Endothelial cell of umbilical vein (primary cell): Measurements from ENCODE around the gene TRPC4AP. TPM values are rescaled to one million over a fixed set of nuclear protein-coding genes. Genes with fewer than 3 reads are reported as not detected.

Experiments
- BruUV-seq: library from RNA; stranded (reverse); fragments of 400-500 nt; replicated peaks from 2 replicates; lab custom pipeline; 2021; lab: Mats Ljungman, UMichigan
- CTCF ChIA-PET: fragments of 300-600, 350-600 bp; sonication (Branson Sonifier 250); formaldehyde crosslinking; loops from one replicate; lab custom pipeline; 2021; ENCODE audit warnings: antibody characterized with exemption, inconsistent platforms; lab: Charles Lee
- POLR2A ChIA-PET: fragments of 300-600, 350-600 bp; sonication (Branson Sonifier 250); formaldehyde crosslinking; loops from one replicate; lab custom pipeline; 2021; ENCODE audit warnings: antibody characterized with exemption, inconsistent platforms; lab: Charles Lee
- DNase-seq: peaks from one replicate; pipeline ENCODE4 v3.0.0-alpha.2; 2011; ENCODE audit warnings: low read depth, low spot score
- FAIRE-seq: peaks from 2 replicates; lab custom pipeline; 2011; peaks lifted over from hg19 to GRCh38; lab: Jason Lieb, UNC
- H2AFZ ChIP-seq: 2 replicates; pipeline ENCODE4 v1.6.0; 2012; ENCODE audit warnings: low read depth, low read length, control low read depth, inconsistent platforms
- H3K27ac ChIP-seq: 2 replicates; pipeline ENCODE4 v1.5.1; 2011; ENCODE audit warnings: low read depth, mild to moderate bottlenecking, control low read depth, low read length, moderate library complexity; ENCODE audit not compliant: insufficient read depth
- H3K27me3 ChIP-seq, 2 experiments: 2 replicates each; pipeline versions ENCODE4 v1.6.0 to v1.6.1; 2011; ENCODE audit warnings: low read length in 2 of 2, mixed read lengths in 1 of 2; ENCODE audit not compliant: control insufficient read depth in 2 of 2, insufficient read depth in 2 of 2
- H3K36me3 ChIP-seq, 2 experiments: 2 replicates in 1 of 2; 3 replicates in 1 of 2; pipeline ENCODE4 v1.5.1; 2011; ENCODE audit warnings: low read length in 2 of 2, mild to moderate bottlenecking in 1 of 2, moderate library complexity in 1 of 2; ENCODE audit not compliant: control insufficient read depth in 2 of 2, insufficient read depth in 2 of 2; ENCODE audit errors: extremely low read depth in 1 of 2
- H3K4me1 ChIP-seq: 3 replicates; pipeline ENCODE4 v1.5.1; 2011; ENCODE audit warnings: mild to moderate bottlenecking, low read length; ENCODE audit not compliant: control insufficient read depth, insufficient read depth; ENCODE audit errors: extremely low read depth
- H3K4me2 ChIP-seq: 2 replicates; pipeline ENCODE4 v1.6.1; 2011; ENCODE audit warnings: low read length, control low read depth, mixed read lengths; ENCODE audit not compliant: insufficient read depth
- H3K4me3 ChIP-seq, 3 experiments: fragments of 200-600 bp in 1 of 3; sonication (generic), shearing (Covaris generic) in 1 of 3; replicated peaks in 1 of 3; 2 replicates each; pipeline ENCODE4 v1.5.1; 2011 to 2016; ENCODE audit warnings: control low read depth in 3 of 3, low read length in 3 of 3, mild to moderate bottlenecking in 2 of 3, inconsistent platforms in 1 of 3, low read depth in 1 of 3, moderate library complexity in 1 of 3; ENCODE audit not compliant: insufficient read depth in 1 of 3
- H3K79me2 ChIP-seq: 2 replicates; pipeline ENCODE4 v1.6.0; 2012; ENCODE audit warnings: low read length, inconsistent platforms; ENCODE audit not compliant: control insufficient read depth, insufficient read depth
- H3K9ac ChIP-seq: replicated peaks from 2 replicates; pipeline ENCODE3; 2011; ENCODE audit warnings: low read length, control low read depth; ENCODE audit not compliant: insufficient read depth; ENCODE audit errors: extremely low read depth
- H3K9me1 ChIP-seq: replicated peaks from 3 replicates; pipeline ENCODE4 v1.6.0; 2011; ENCODE audit warnings: mild to moderate bottlenecking, low read length; ENCODE audit not compliant: control insufficient read depth, insufficient read depth; ENCODE audit errors: extremely low read depth
- H3K9me3 ChIP-seq: replicated peaks from 2 replicates; pipeline ENCODE4 v1.5.1; 2012; ENCODE audit warnings: low read length, inconsistent platforms; ENCODE audit not compliant: control insufficient read depth, insufficient read depth
- H4K20me1 ChIP-seq: replicated peaks from 2 replicates; pipeline ENCODE3; 2011; ENCODE audit warnings: mild to moderate bottlenecking, low read length; ENCODE audit not compliant: control insufficient read depth, insufficient read depth; ENCODE audit errors: extremely low read depth
- EZH2 ChIP-seq: IDR thresholded peaks from 2 replicates; pipeline ENCODE4 v1.6.1; 2012; ENCODE audit warnings: borderline replicate concordance, low read depth, mild to moderate bottlenecking, moderate library complexity, low read length, inconsistent platforms; ENCODE audit not compliant: severe bottlenecking
- FOS ChIP-seq: IDR thresholded peaks from 2 replicates; pipeline ENCODE4 v1.6.1; 2011; ENCODE audit warnings: mild to moderate bottlenecking, low read length, moderate library complexity, borderline replicate concordance; ENCODE audit not compliant: insufficient read depth
- GATA2 ChIP-seq: IDR thresholded peaks from 2 replicates; pipeline ENCODE4 v1.7.0; 2011; ENCODE audit warnings: low read depth, mild to moderate bottlenecking, moderate library complexity, mixed read lengths, low read length; ENCODE audit not compliant: insufficient read length, insufficient read depth
- JUN ChIP-seq: IDR thresholded peaks from 2 replicates; pipeline ENCODE4 v1.6.1; 2011; ENCODE audit warnings: borderline replicate concordance, low read depth; ENCODE audit not compliant: insufficient read length, insufficient read depth
- MYC ChIP-seq: IDR thresholded peaks from one replicate; pipeline ENCODE4 v1.6.1; 2011; ENCODE audit warnings: mild to moderate bottlenecking, low read depth, low read length
- POLR2A ChIP-seq: IDR thresholded peaks from 2 replicates; pipeline ENCODE4 v1.6.1; 2012; ENCODE audit warnings: low read depth, mild to moderate bottlenecking, control low read depth, low read length
- POLR2AphosphoS5 ChIP-seq: IDR thresholded peaks from 2 replicates; pipeline ENCODE4 v1.6.1; 2012; ENCODE audit warnings: low read depth, mild to moderate bottlenecking, control low read depth, low read length, moderate library complexity; ENCODE audit not compliant: insufficient read depth
- dilution Hi-C: fragments of 300-500 bp; cut with MboI; formaldehyde crosslinking; loops from one replicate; pipeline ENCODE4 v1.15.0; 2019; ENCODE audit warnings: low sequenced_read_pairs; ENCODE audit not compliant: extremely low pct_ligation_motif_present
- intact Hi-C: fragments of 100-400 bp; cut with micrococcal nuclease; formaldehyde crosslinking; loops from one replicate; pipeline ENCODE4 v1.10.0; 2022
- polyA plus RNA-seq, 4 experiments: library from polyadenylated mRNA; depleted of rRNA in 3 of 4; stranded (reverse) in 3 of 4; unstranded in 1 of 4; fragments of >200 nt; gene quantifications; 2 replicates each; pipeline versions ENCODE4 v1.2.1 to v1.2.3, GENCODE V29; 2011 to 2012; ENCODE audit warnings: missing spikeins in 1 of 4
- total RNA-seq: library from RNA; stranded (reverse); gene quantifications from 2 replicates; pipeline ENCODE4 v1.2.3, GENCODE V29; 2021
- TF ChIP-seq, protein P1 (sequence below): IDR thresholded peaks from 2 replicates; pipeline ENCODE4 v1.6.1; 2011; ENCODE audit not compliant: insufficient read depth, insufficient read length
- TF ChIP-seq, protein P2 (sequence below), 2 donors: IDR thresholded peaks; 1 replicate in 1 of 2; 2 replicates in 1 of 2; pipeline ENCODE4 v1.5.1; 2011; ENCODE audit warnings: low read length in 2 of 2, mild to moderate bottlenecking in 2 of 2, moderate library complexity in 2 of 2, control low read depth in 1 of 2, inconsistent platforms in 1 of 2, low read depth in 1 of 2; ENCODE audit not compliant: insufficient read depth in 1 of 2; ENCODE audit errors: extremely low read depth in 1 of 2

TRPC4AP gene
- total and polyA plus RNA-seq, 2 donors (not counting 3 experiments of a cell fraction or from before 2014, with no cell fraction given), result 89.0 to 103 TPM

DNA sequence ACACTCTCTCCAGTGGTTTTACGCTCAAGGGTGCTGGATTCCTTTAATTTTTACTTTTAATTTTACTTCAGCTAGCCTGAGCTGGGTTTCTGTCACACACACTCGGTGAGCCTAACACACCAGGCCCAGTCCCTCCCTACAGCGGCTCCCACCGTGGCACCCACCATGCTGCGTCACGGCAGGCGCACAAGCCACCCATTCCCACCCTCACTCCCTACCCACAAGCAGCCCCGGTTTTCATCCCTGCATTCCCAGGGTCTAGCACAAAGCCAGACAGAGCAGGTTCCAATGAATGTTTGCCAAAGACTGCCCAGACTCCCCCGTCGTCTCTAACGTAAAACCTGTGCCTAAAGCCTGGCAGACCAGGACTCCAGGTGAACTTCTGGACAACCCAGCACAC lies 86.6 kb downstream of the TRPC4AP start:
- Histone ChIP-seq H3K4me1 (no peaks in the 10 kb centered on the region), H2AFZ (no peak overlapping the region), H3K9ac (no peak overlapping the region), H3K4me2 (no peak overlapping the region), H4K20me1 (no peaks in the 10 kb centered on the region), H3K9me1 (no peaks in the 10 kb centered on the region), H3K36me3 (peaks cover 22 to 85% of the 10 kb centered on the region in 2 experiments), H3K27me3 (no peaks in the 10 kb centered on the region), H3K4me3 (no peak overlapping the region), H3K9me3 (no peaks in the 10 kb centered on the region), H3K27ac (no peak overlapping the region), H3K79me2 (no peaks in the 10 kb centered on the region)
- CTCF ChIA-PET, result interaction anchor here (1.5 kb wide), 1 partner anchor 132 kb away, joined by 5 read pairs; no protein-coding TSS in a partner anchor
- intact Hi-C loops, result no loop called here
- DNase-seq (no peak), FAIRE-seq (no peak)
- TF ChIP-seq, protein P1, sequence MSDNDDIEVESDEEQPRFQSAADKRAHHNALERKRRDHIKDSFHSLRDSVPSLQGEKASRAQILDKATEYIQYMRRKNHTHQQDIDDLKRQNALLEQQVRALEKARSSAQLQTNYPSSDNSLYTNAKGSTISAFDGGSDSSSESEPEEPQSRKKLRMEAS, result no peak
- TF ChIP-seq, protein P2, sequence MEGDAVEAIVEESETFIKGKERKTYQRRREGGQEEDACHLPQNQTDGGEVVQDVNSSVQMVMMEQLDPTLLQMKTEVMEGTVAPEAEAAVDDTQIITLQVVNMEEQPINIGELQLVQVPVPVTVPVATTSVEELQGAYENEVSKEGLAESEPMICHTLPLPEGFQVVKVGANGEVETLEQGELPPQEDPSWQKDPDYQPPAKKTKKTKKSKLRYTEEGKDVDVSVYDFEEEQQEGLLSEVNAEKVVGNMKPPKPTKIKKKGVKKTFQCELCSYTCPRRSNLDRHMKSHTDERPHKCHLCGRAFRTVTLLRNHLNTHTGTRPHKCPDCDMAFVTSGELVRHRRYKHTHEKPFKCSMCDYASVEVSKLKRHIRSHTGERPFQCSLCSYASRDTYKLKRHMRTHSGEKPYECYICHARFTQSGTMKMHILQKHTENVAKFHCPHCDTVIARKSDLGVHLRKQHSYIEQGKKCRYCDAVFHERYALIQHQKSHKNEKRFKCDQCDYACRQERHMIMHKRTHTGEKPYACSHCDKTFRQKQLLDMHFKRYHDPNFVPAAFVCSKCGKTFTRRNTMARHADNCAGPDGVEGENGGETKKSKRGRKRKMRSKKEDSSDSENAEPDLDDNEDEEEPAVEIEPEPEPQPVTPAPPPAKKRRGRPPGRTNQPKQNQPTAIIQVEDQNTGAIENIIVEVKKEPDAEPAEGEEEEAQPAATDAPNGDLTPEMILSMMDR (IDR thresholded peaks at IDR 0.05; ENCODE audit: extremely low read depth in 1 of 2, insufficient read depth in 1 of 2, low read depth in 1 of 2, low read length in 2 of 2), result no peak
- TF ChIP-seq GATA2, result no peak
- TF ChIP-seq FOS, result no peak
- no peak for TF ChIP-seq EZH2
- TF ChIP-seq MYC, result no peak
- TF ChIP-seq POLR2AphosphoS5, result no peak
- TF ChIP-seq POLR2A, result no peak
- TF ChIP-seq JUN, result no peak
- no TSS peak for BruUV-seq
- dilution Hi-C loops, result no loop called here
- POLR2A ChIA-PET, result no interaction called here
